ENCODE measurements around the gene CAPZB. TPM values are rescaled to one million over a fixed set of nuclear protein-coding genes. Genes with fewer than 3 reads are reported as not detected.

CAPZB gene
- total and polyA plus RNA-seq, 2 donors (not counting 3 experiments of a cell fraction or from before 2014, with no cell fraction given), result 196 to 347 TPM

DNA sequence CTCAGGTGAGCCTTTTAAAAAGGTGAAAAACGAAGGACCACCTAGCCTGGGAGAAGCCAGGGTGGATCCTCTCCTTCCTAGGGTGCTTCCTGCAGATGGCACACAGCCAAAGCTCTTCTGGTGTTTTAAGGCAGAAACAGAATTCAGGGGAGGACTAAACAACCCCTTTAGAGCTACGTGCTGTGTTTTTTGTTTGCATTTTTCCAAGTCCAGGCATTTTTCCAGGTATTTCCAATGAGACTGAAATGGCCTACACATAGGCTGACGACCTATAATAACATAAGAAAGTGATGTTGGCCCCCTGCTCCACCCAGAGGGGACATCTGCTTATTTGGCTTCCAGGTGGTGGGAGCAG is 83.8 kb downstream of the CAPZB start:
- Histone ChIP-seq H3K4me1 (ENCODE audit: control insufficient read depth, extremely low read depth, insufficient read depth, low read length) (no peaks in the 10 kb centered on the region), H3K27me3 (ENCODE audit: control insufficient read depth in 2 of 2, insufficient read depth in 2 of 2, low read length in 2 of 2) (no peaks in the 10 kb centered on the region), H3K79me2 (ENCODE audit: control insufficient read depth, insufficient read depth, low read length) (peaks cover 74% of the 10 kb centered on the region), H3K9me3 (replicated peaks; ENCODE audit: control insufficient read depth, insufficient read depth, low read length) (no peaks in the 10 kb centered on the region), H3K27ac (ENCODE audit: insufficient read depth, low read depth, low read length) (no peak overlapping the region), H3K4me3 (replicated peaks in 1 of 3; ENCODE audit: insufficient read depth in 1 of 3, low read depth in 1 of 3, low read length in 3 of 3) (no peak overlapping the region), H3K9ac (replicated peaks; ENCODE audit: extremely low read depth, insufficient read depth, low read length) (no peak overlapping the region), H3K9me1 (replicated peaks; ENCODE audit: control insufficient read depth, extremely low read depth, insufficient read depth, low read length) (no peaks in the 10 kb centered on the region), H2AFZ (ENCODE audit: low read depth, low read length) (no peak overlapping the region), H3K36me3 (ENCODE audit: control insufficient read depth in 2 of 2, extremely low read depth in 1 of 2, insufficient read depth in 2 of 2, low read length in 2 of 2) (peaks cover 0 to 2% of the 10 kb centered on the region in 2 experiments), H3K4me2 (ENCODE audit: insufficient read depth, low read length) (no peak overlapping the region), H4K20me1 (replicated peaks; ENCODE audit: control insufficient read depth, extremely low read depth, insufficient read depth, low read length) (peaks cover 4% of the 10 kb centered on the region)
- dilution Hi-C loops (cut with MboI; ENCODE audit: extremely low pct_ligation_motif_present, low sequenced_read_pairs) (loop anchor here (25.0 kb wide), 1 partner anchor 236 kb away; the partner anchor contains the start of gene NBL1), intact Hi-C loops (cut with micrococcal nuclease) (no loop called here)
- FAIRE-seq (no peak), DNase-seq (ENCODE audit: low read depth, low spot score) (no peak)
- POLR2A ChIA-PET, result no interaction called here
- CTCF ChIA-PET, result interaction anchor here (3.9 kb wide), 1 partner anchor 10 kb away, joined by 18 read pairs; no protein-coding TSS in a partner anchor
- BruUV-seq (replicated peaks), result no TSS peak
- TF ChIP-seq MAX (IDR thresholded peaks at IDR 0.05; ENCODE audit: insufficient read depth, insufficient read length), result no peak
- TF ChIP-seq POLR2AphosphoS5 (IDR thresholded peaks at IDR 0.05; ENCODE audit: insufficient read depth, low read depth, low read length), result no peak
- no peak for TF ChIP-seq CTCF (IDR thresholded peaks at IDR 0.05; ENCODE audit: extremely low read depth in 1 of 2, insufficient read depth in 1 of 2, low read depth in 1 of 2, low read length in 2 of 2)

- Histone ChIP-seq H3K4me3 (replicated peaks in 1 of 3; ENCODE audit: insufficient read depth in 1 of 3, low read depth in 1 of 3, low read length in 3 of 3) (no peak overlapping the region), H3K79me2 (ENCODE audit: control insufficient read depth, insufficient read depth, low read length) (peaks cover 74% of the 10 kb centered on the region), H3K27ac (ENCODE audit: insufficient read depth, low read depth, low read length) (no peak overlapping the region), H2AFZ (ENCODE audit: low read depth, low read length) (no peak overlapping the region), H3K9me3 (replicated peaks; ENCODE audit: control insufficient read depth, insufficient read depth, low read length) (no peaks in the 10 kb centered on the region), H3K4me2 (ENCODE audit: insufficient read depth, low read length) (no peak overlapping the region), H4K20me1 (replicated peaks; ENCODE audit: control insufficient read depth, extremely low read depth, insufficient read depth, low read length) (peaks cover 4% of the 10 kb centered on the region), H3K9me1 (replicated peaks; ENCODE audit: control insufficient read depth, extremely low read depth, insufficient read depth, low read length) (no peaks in the 10 kb centered on the region), H3K27me3 (ENCODE audit: control insufficient read depth in 2 of 2, insufficient read depth in 2 of 2, low read length in 2 of 2) (no peaks in the 10 kb centered on the region), H3K9ac (replicated peaks; ENCODE audit: extremely low read depth, insufficient read depth, low read length) (no peak overlapping the region), H3K4me1 (ENCODE audit: control insufficient read depth, extremely low read depth, insufficient read depth, low read length) (no peaks in the 10 kb centered on the region), H3K36me3 (ENCODE audit: control insufficient read depth in 2 of 2, extremely low read depth in 1 of 2, insufficient read depth in 2 of 2, low read length in 2 of 2) (peaks cover 0 to 3% of the 10 kb centered on the region in 2 experiments)
- TF ChIP-seq MYC (IDR thresholded peaks at IDR 0.05; ENCODE audit: low read depth, low read length) (no peak), JUN (IDR thresholded peaks at IDR 0.05; ENCODE audit: borderline replicate concordance, insufficient read depth, insufficient read length, low read depth) (no peak), MAX (IDR thresholded peaks at IDR 0.05; ENCODE audit: insufficient read depth, insufficient read length) (no peak), POLR2AphosphoS5 (IDR thresholded peaks at IDR 0.05; ENCODE audit: insufficient read depth, low read depth, low read length) (no peak), CTCF (IDR thresholded peaks at IDR 0.05; ENCODE audit: extremely low read depth in 1 of 2, insufficient read depth in 1 of 2, low read depth in 1 of 2, low read length in 2 of 2) (no peak), EZH2 (IDR thresholded peaks at IDR 0.05; ENCODE audit: borderline replicate concordance, low read depth, low read length, severe bottlenecking) (no peak), GATA2 (IDR thresholded peaks at IDR 0.05; ENCODE audit: insufficient read depth, insufficient read length, low read depth, low read length) (no peak), FOS (IDR thresholded peaks at IDR 0.05; ENCODE audit: borderline replicate concordance, insufficient read depth, low read length) (no peak), POLR2A (IDR thresholded peaks at IDR 0.05; ENCODE audit: low read depth, low read length) (no peak)
- CTCF ChIA-PET, result interaction anchor here (0.7 to 3.9 kb wide), 3 partner anchors 9 to 190 kb away, joined by 3 to 18 read pairs (median 3); no protein-coding TSS in a partner anchor
- POLR2A ChIA-PET, result no interaction called here
- dilution Hi-C loops (cut with MboI; ENCODE audit: extremely low pct_ligation_motif_present, low sequenced_read_pairs), result loop anchor here (25.0 kb wide), 1 partner anchor 236 kb away; the partner anchor contains the start of gene NBL1
- FAIRE-seq, result no peak
- no peak for DNase-seq (ENCODE audit: low read depth, low spot score)
- BruUV-seq (replicated peaks), result no TSS peak
- intact Hi-C loops (cut with micrococcal nuclease), result no loop called here
Observed at GRCh38 chr1:19400875-19401534, 84.3 kb downstream of the CAPZB start.
